G401 (cell line): Measurements from ENCODE around the gene DNLZ. TPM values are rescaled to one million over a fixed set of nuclear protein-coding genes. Genes with fewer than 3 reads are reported as not detected.
A peak's percentile ranks its signal among the peaks of the same experiment; 100 is the strongest.
"Not testable (repeated sequence)": the region's sequence is repeated elsewhere in the genome, so short reads cannot be mapped to it uniquely, and the experiment has no call there.

Experiments
- DNase-seq: peaks from one replicate; pipeline ENCODE4 v3.0.0-alpha.2; 2015; ENCODE audit warnings: low spot score
- in situ Hi-C: cut with HindIII; loops from 2 replicates; pipeline ENCODE4 v1.10.0; 2016; ENCODE audit warnings: low sequenced_read_pairs, mixed read lengths
- total RNA-seq: library from RNA; depleted of rRNA; stranded (reverse); fragments of >200 nt; shearing (Covaris generic); gene quantifications from 2 replicates; pipeline ENCODE4 v1.2.3, GENCODE V29; 2014

Gene DNLZ
- total RNA-seq, 1 experiment from 2014 or later = 34.2 TPM

GRCh38 chr9:136326761-136327303, 36.7 kb downstream of the DNLZ start:
- no peak for DNase-seq
- in situ Hi-C loops = no loop called here

- in situ Hi-C loops = no loop called here
- peak; percentile 81 for DNase-seq
Observed at GRCh38 chr9:136326061-136326760, 37.3 kb downstream of the DNLZ start.

GRCh38 chr9:136325358-136325757, 38.2 kb downstream of the DNLZ start:
- DNase-seq = no peak
- in situ Hi-C loops = no loop called here

GRCh38 chr9:136324501-136325300, 38.8 kb downstream of the DNLZ start:
- in situ Hi-C loops = no loop called here
- DNase-seq = no peak

GRCh38 chr9:136323371-136323789, 40.2 kb downstream of the DNLZ start:
- DNase-seq = peak; percentile 54
- in situ Hi-C loops = no loop called here

- no peak for DNase-seq
- in situ Hi-C loops = no loop called here
Observed at GRCh38 chr9:136322756-136323330, 40.7 kb downstream of the DNLZ start.

GRCh38 chr9:136321561-136321960, 42.0 kb downstream of the DNLZ start:
- no peak for DNase-seq
- in situ Hi-C loops = no loop called here

GRCh38 chr9:136320972-136321371, 42.6 kb downstream of the DNLZ start:
- in situ Hi-C loops, DNase-seq: not testable (repeated sequence)

- in situ Hi-C loops = not testable (repeated sequence)
Observed at GRCh38 chr9:136319955-136320354, 43.6 kb downstream of the DNLZ start.

GRCh38 chr9:136319244-136319643, 44.3 kb downstream of the DNLZ start:
- in situ Hi-C loops, DNase-seq: not testable (repeated sequence)

More at GRCh38 chr9:136319955-136320354, 43.6 kb downstream of the DNLZ start:
- not testable (repeated sequence) for DNase-seq

- in situ Hi-C loops = no loop called here
- DNase-seq = no peak
Observed at GRCh38 chr9:136318776-136319241, 44.7 kb downstream of the DNLZ start.

- in situ Hi-C loops = no loop called here
- no peak for DNase-seq
Observed at GRCh38 chr9:136318111-136318775, 45.3 kb downstream of the DNLZ start.

GRCh38 chr9:136317695-136318094, 45.8 kb downstream of the DNLZ start:
- no peak for DNase-seq

GRCh38 chr9:136316896-136317676, 46.5 kb downstream of the DNLZ start:
- in situ Hi-C loops = no loop called here
- no peak for DNase-seq

More at GRCh38 chr9:136317695-136318094, 45.8 kb downstream of the DNLZ start:
- in situ Hi-C loops = no loop called here

GRCh38 chr9:136316271-136316751, 47.2 kb downstream of the DNLZ start:
- DNase-seq = no peak
- in situ Hi-C loops = no loop called here

- DNase-seq = no peak
- in situ Hi-C loops = no loop called here
Observed at GRCh38 chr9:136314944-136315343, 48.6 kb downstream of the DNLZ start.

- DNase-seq = no peak
- in situ Hi-C loops = no loop called here
Observed at GRCh38 chr9:136314056-136314416, 49.5 kb downstream of the DNLZ start.
